ENCODE data around the gene KBTBD6.
"Not testable (repeated sequence)": the region's sequence is repeated elsewhere in the genome, so short reads cannot be mapped to it uniquely, and the experiment has no call there.

The KBTBD6 gene

DNA sequence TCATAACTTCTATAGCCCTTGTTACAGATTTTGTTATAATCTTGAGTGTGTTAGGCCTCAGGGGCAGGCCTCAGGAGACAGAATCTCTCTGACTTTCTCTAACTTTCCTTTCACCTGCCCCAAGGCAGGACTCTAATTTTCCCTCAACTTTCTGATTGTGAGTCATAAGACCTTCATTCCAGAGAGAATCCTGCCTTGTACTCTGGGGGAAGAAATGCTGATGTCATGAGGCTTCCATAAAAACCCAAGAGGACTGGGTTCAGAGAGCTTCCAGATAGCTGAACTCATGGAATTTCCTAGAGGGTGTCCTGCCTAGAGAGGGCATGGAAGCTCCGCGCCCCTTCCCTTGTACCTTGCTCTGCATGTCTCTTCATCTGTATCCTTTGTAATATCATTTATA lies 5.3 kb upstream of the KBTBD6 start:
- no peaks in the 10 kb centered on the region for H3K36me3 ChIP-seq (ENCODE audit: control insufficient read depth, insufficient read depth, low read length)
- no peak for DNase-seq (ENCODE audit: extremely low read depth, insufficient read length)
- H3K27me3 ChIP-seq (replicated peaks; ENCODE audit: control insufficient read depth, insufficient read depth, low read length): no peaks in the 10 kb centered on the region
- TF ChIP-seq CTCF (IDR thresholded peaks at IDR 0.05; ENCODE audit: insufficient read depth, low read length, poor library complexity, severe bottlenecking): no peak
- no peak overlapping the region for H3K4me3 ChIP-seq (replicated peaks; ENCODE audit: low read depth, low read length)

GRCh38 chr13:41137241-41137640 lies 4.6 kb upstream of the KBTBD6 start:
- TF ChIP-seq CTCF (IDR thresholded peaks at IDR 0.05; ENCODE audit: insufficient read depth, low read length, poor library complexity, severe bottlenecking): no peak
- no peak for DNase-seq (ENCODE audit: extremely low read depth, insufficient read length)
- Histone ChIP-seq H3K27me3 (replicated peaks; ENCODE audit: control insufficient read depth, insufficient read depth, low read length) (no peaks in the 10 kb centered on the region), H3K36me3 (ENCODE audit: control insufficient read depth, insufficient read depth, low read length) (no peaks in the 10 kb centered on the region), H3K4me3 (replicated peaks; ENCODE audit: low read depth, low read length) (no peak overlapping the region)

DNA sequence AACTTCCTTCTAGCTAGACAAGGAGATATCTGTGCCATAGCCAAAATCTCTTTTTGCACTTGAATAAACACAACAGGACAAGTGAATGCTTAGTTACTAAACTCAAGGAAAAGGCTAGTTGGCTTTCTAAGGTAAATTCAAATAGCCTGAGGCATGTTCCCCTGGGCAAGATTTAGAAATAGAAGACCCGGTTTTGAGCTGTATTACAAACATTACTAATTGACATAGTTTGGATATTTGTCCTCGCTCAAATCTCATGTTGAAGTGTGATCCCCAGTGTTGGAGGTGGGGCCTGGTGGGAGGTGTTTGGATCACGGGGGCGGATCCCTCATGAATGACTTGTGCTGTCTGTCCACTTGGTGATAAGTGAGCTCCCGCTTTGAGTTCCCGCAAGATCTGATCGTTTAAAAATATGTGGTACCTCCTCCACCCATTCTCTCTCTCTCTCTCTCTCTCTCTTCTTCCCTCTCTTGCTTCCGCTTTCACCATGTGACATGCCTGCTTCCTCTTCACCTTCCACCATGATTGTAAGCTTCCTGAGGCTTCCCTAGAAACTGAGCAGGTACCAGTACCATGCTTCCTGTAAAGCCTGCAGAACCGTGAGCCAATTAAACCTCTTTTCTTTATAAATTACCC lies 3.9 kb upstream of the KBTBD6 start:
- Histone ChIP-seq H3K4me3 (replicated peaks; ENCODE audit: low read depth, low read length) (no peak overlapping the region), H3K27me3 (replicated peaks; ENCODE audit: control insufficient read depth, insufficient read depth, low read length) (no peaks in the 10 kb centered on the region), H3K36me3 (ENCODE audit: control insufficient read depth, insufficient read depth, low read length) (no peaks in the 10 kb centered on the region)
- no peak for TF ChIP-seq CTCF (IDR thresholded peaks at IDR 0.05; ENCODE audit: insufficient read depth, low read length, poor library complexity, severe bottlenecking)
- no peak for DNase-seq (ENCODE audit: extremely low read depth, insufficient read length)

GRCh38 chr13:41133951-41134350 lies 1.3 kb upstream of the KBTBD6 start:
- Histone ChIP-seq H3K27me3 (replicated peaks; ENCODE audit: control insufficient read depth, insufficient read depth, low read length) (no peaks in the 10 kb centered on the region), H3K4me3 (replicated peaks; ENCODE audit: low read depth, low read length) (no peak overlapping the region), H3K36me3 (ENCODE audit: control insufficient read depth, insufficient read depth, low read length) (no peaks in the 10 kb centered on the region)
- no peak for DNase-seq (ENCODE audit: extremely low read depth, insufficient read length)
- TF ChIP-seq CTCF (IDR thresholded peaks at IDR 0.05; ENCODE audit: insufficient read depth, low read length, poor library complexity, severe bottlenecking): no peak

- H3K36me3 ChIP-seq (ENCODE audit: control insufficient read depth, insufficient read depth, low read length); H3K27me3 ChIP-seq (replicated peaks; ENCODE audit: control insufficient read depth, insufficient read depth, low read length); DNase-seq (ENCODE audit: extremely low read depth, insufficient read length): not testable (repeated sequence)
- peak overlapping the region; percentile 90 for H3K4me3 ChIP-seq (replicated peaks; ENCODE audit: low read depth, low read length)
Observed at GRCh38 chr13:41131660-41132511, 716 bp downstream of the KBTBD6 start.

- DNase-seq (ENCODE audit: extremely low read depth, insufficient read length); H3K36me3 ChIP-seq (ENCODE audit: control insufficient read depth, insufficient read depth, low read length); H3K4me3 ChIP-seq (replicated peaks; ENCODE audit: low read depth, low read length); H3K27me3 ChIP-seq (replicated peaks; ENCODE audit: control insufficient read depth, insufficient read depth, low read length): not testable (repeated sequence)
Observed at GRCh38 chr13:41131189-41131588, 1.4 kb downstream of the KBTBD6 start.

Data from GM06990 (cell line).